ENCODE data around the gene SYCE3. TPM values are rescaled to one million over a fixed set of nuclear protein-coding genes. Genes with fewer than 3 reads are reported as not detected.

The SYCE3 gene
- polyA plus RNA-seq, 4 donors, result 0.57 TPM; not detected in 3

DNA sequence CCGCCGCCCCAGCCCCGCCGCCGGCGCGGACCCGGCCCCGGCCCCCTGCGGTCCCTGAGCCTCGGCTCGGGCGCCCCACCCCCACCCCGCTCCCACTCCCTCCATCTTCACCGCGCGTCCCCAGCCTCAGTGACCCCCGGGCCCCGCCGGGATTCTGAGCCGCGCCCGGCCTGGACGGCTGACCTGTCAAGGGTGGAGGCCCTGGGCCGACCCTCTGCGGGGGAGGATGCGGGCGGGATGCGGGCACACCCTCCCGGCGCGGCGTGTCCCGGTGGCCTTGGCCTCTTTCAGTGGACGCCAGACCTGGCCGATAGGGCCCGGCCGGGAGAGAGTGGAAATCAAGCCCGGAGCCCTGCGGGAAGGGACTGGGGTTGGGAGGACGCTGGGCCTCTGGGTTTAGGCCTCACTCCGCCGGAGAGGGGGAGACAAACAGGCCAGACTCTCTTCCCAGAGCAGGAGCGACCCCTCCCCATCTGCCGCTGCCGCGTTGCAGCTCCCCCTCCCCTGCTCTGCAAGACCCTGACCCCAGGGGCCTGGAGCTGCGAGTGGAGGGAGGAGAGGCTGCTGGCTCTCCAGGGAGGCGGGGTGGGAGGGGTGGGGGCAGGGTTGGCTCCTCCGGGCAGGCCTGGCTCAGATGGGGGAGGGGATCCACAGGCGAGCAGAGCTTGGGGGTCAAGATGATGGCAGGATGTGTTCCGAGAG is 38.4 kb upstream of the SYCE3 start:
- DNase-seq (ENCODE audit: low read depth in 4 of 4, low spot score in 3 of 4), result no peak

DNA sequence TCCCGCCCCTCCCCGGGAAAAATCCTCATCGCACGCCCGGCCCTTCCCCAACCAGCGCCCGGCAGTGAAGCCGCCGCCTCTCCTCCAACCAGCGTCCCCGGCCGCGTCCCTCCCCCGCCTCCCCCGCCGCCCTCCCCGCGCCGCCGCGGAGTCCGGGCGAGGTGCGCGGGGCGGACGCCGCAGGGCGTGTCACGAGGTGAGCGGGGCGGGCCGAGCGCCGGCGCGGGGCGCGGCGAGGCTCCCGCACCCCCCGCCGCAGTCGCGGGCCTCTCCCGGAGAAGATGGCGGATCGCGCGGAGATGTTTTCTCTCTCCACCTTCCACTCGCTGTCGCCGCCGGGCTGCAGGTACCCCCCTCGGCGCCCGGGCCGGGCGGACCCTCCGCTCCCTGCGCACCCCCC is 37.8 kb upstream of the SYCE3 start, which contains the start of gene MAPK8IP2:
MAPK8IP2 (plus strand) TSS at position 256 of the 400 bp plus-strand sequence; CDS start at position 282, 26 bp downstream.
- no peak for DNase-seq (ENCODE audit: low read depth in 4 of 4, low spot score in 3 of 4)

DNA sequence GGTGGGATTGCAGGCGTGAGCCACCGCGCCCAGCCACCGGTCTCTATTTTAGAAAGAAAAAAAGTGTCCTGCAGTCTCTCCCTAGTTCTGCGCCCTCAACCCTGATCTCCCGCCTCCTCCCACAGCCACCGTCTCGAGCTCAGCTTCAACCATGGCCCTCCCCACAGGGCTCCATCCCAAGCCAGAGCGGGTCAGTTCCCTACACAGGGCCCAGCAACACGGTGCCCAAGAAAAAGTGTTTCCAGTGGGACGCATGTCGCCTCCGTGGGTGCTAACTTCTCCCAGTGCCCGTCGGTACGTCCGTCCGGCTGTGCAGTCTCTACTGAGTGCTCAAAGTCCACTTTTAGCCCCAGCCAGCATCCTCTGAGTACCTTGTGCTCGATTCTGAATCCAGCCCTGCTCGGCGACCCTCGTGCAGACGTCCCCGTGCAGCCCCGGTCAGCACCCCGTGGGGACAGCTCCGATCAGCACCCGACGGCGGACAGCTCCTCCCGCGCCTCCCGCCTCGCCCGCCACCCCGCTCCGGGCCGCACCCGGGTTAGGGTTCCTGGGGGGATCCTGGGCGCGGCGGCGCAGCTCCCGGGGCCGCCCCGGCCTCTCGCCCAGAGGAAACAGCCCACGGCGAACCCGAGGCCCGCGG is 37.2 kb upstream of the SYCE3 start:
- peak in 1 of 4 donors; percentile 36 for DNase-seq (ENCODE audit: low read depth in 4 of 4, low spot score in 3 of 4)

DNA sequence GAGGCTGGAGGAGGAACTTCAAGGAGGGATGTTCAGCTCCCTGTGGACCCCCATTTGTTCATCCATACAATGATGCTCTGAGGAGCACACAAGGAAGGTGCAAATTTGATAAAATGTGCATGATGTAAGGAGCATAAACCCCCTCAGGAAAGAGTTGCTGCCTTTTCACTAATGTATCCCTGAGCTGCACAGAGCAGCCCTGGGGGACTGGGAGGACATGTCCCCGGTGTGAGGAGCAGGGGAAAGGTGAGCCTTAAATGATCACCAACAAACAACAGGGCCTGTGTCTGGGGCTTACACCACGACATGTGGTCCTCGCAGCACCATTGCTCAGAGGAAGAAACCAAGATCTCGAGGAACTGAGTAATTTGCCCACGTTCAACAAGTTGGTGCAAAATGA is 34.4 kb upstream of the SYCE3 start:
- no peak for DNase-seq (ENCODE audit: low read depth in 4 of 4, low spot score in 3 of 4)

DNA sequence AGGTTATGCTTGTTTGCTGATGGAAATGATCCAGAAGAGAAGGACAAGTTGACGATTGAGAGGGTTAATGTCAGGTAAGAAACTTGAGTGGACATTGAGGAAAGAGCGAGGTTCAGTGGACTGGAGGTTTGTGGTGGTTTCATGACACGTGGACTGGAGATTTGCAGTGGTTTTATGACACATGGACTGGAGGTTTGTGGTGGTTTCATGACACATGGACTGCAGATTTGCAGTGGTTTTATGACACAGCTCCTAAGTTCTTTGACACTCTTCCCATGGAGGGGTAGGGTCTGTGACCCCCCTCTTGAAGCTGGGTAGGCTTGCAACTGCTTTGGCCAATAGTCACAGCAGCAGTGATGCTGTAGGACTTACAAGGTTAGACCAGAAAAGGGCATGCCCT is 32.5 kb upstream of the SYCE3 start:
- DNase-seq (ENCODE audit: low read depth in 4 of 4, low spot score in 3 of 4), result no peak

DNA sequence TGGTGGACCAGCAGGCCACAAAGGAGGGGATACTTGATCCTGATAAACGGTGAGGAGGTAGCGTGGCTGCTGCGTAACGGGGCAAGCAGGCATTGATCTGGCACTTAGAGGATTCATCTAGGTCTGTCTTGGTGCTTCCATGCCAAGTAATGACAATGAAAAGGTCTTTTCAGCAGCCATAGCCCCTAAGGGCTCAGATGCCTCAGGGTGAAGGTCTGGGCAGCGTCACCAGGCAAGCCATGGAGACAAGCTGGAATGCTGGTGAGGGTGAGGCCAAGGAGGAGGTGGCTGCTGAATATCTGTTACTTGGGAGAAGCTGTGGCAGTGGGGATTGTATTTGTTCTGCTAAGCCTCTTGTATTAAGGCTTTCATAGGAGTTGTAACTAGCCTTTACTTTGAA is 24.7 kb upstream of the SYCE3 start:
- DNase-seq (ENCODE audit: low read depth in 4 of 4, low spot score in 3 of 4), result no peak

DNA sequence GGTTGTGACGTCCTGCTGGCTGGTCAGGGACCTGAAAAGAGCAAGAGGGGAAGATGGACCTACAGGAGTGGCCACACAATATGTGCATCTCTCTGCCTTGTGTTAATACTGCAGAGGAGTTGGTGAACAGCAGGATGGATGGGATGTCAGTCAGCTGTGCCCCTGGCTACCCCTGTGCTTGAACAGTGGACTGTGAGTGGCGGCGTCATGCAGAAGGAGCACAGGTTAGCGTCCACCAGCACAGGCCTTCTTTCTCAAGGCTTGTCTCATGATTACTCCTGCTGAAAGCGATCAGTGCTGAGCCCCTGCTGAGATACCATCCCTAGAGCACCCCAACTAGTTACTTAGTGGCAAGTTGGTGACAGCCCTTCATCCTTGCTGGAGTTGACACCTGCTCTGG is 23.7 kb upstream of the SYCE3 start:
- no peak for DNase-seq (ENCODE audit: low read depth in 4 of 4, low spot score in 3 of 4)

DNA sequence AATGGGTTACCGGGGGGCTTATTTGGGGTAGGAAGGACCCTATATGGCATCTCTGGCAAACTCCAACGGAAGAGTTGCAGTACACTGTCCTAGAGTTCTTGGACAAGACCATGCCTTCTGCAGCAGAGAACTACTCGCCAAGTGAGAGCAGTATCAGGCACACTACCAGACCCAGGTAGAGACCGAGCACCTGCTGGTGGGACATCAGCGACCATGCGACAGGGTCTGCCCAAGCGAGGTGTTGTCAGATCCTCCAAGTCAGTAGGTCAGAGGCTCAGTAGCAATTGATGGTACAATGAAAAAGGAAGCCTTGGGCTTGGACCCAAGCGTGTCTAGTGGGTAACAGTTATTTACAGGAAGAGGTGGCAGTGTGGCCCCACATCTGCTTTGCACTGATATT is 23.1 kb upstream of the SYCE3 start:
- no peak for DNase-seq (ENCODE audit: low read depth in 4 of 4, low spot score in 3 of 4)

DNA sequence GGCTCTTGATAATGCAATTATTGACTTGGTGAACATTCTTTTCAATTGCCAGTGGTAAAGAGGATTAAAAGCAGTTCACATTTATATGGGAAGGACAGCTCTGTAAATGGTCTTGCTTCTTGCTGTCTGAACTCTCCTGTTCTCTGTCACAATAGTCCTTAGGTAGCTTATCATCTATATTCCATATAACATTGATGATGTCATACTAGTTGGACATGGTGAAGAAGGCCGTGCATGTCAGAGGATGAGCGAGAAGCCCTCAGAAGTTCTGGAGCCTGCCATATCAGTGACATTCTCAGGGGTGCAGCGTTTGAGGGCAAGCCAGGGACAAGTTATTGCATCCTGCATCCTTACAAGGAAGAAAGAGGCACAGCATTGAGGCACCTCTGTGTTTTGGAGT is 22.5 kb upstream of the SYCE3 start:
- DNase-seq (ENCODE audit: low read depth in 4 of 4, low spot score in 3 of 4), result no peak

DNA sequence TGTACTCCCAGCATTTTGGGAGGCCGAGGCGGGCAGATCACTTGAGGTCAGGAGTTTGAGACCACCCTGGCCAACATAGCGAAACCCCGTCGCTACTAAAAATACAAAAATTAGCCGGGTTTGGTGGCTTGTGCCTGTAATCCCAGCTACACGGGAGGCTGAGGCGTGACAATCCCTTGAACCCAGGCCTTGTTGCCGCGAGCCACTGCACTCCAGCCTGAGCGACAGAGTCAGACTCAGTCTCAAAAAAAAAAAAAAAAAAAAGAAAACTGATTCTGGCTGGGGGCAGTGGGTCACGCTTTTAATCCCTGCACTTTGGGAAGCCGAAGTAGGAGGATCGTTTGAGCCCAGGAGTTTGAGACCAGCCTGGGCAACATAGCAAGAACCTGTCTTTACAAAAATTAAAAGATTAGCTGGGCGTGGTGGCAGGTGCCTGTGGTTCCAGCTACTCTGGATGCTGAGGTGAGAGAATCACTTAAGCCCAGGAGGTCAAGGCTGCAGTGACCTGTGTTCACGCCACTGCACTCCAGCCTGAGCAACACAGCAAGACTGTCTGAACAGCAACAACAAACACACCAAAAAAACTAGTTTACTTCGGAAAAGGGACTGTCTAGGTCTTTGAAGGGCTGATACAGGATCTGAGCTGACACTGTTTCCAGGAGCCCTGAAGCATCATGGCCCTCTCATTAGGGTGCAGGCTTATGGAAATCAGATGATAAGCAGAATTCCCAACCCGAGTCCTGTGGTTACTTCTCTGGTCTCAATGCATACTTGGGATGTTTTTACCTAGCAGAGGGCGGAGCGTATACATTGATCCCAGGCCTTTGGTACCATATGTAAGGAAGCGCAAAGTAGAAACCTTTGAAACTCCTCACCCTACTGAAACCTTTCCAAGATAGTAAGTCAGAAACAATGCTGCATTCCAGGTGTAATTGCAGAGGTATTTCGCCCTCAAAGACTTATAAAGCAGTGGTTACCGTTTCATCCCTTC is 21.7 kb upstream of the SYCE3 start:
- no peak for DNase-seq (ENCODE audit: low read depth in 4 of 4, low spot score in 3 of 4)

DNA sequence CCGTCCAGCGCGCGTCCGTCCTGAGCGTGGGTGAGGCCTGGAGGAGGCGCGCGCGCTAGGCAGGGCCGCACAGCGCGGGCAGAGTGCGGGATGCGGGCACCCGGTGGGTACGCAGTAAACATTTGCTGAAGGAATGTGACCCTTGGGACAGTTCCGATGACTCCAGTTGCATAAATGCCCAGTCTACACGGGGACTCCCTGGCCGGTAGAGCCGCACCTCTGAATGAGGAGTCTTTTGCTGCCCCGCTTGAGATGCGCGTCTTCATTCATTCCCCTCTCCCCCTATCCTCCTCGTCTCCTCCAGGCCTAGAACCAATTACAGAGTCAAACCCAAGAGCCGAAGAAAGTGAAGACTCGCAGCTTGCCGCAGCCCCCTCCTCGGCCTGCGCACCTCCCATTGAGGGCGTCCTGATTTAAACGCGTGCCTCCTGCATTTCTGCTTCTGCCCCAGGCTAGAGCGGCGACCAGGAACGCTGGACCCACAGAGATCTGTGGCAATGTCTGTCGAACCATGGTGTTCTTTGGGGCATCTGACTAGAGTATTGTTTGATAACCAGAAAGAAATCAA is 20.7 kb upstream of the SYCE3 start:
- DNase-seq (ENCODE audit: low read depth in 4 of 4, low spot score in 3 of 4), result no peak

DNA sequence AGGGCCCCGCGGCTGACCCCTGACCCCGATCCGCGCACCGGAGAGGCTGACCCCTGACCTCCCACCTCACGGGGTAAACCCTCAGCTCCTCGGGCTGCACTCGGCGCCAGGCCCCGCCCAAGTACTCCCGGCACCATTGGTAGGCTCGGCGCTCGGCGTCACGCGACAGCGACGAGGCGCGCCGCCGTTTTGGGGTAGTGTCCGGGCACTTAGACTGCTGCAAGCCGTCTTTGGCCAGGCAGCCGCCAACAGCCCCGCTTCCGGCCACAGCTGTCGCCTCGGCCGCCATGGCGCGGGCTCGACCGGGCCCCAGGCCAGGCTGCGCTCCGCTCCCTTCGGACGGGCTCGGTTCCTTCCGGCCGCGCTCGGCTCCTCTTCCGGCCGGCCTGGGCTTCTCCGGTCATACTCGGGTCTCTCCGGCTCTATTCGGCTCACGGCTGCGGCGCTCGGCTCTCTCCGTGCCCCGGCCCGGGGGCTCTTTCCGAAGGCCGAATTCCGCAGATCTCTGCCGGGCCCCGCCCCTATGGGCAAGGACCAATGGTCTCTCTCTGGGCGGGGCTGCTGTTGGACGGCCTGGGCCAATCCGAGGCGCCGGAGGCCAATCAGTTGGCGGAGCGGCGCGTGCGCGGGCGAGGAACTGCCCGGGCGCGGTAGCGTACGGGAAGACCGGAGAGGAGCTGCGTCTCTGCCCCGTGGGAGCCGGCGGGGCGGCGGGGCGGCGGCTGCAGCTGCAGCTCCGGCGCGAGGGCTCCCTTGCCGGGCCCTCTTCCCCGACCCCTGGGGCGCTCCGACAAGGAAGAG is 20.0 kb upstream of the SYCE3 start, which contains the start of gene CHKB:
CHKB (minus strand) TSS at position 357 of the 801 bp plus-strand sequence; CDS start at position 289, 68 bp downstream.
- peak; percentile 94 to 96 (median 94) for DNase-seq (ENCODE audit: low read depth in 4 of 4, low spot score in 3 of 4)

DNA sequence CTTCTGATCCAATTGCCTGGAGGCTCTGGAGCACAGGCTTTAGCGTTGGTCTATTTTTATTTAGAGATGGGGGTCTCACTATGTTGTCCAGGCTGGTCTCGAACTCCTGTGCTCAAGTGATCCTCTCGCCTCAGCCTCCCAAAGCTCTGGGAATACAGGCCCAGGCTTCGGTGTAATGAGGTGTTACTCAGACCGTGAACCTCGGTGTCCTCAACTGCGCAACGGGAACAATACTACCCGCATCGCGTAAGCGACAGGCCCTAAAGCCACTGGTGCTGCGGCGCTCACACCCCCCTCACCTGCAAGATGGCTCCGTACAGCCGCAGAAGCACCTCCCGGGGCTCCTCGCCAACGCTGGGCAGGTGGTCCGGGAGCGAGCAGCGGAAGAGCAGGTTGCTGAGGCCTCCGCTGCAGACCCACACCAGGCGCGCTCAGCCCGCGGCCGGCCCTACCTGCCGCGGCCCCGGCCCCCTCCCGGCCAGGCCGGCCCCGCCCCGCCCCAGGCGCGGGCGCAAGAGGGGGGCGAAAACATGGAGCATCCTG is 19.3 kb upstream of the SYCE3 start:
- DNase-seq (ENCODE audit: low read depth in 4 of 4, low spot score in 3 of 4), result no peak

DNA sequence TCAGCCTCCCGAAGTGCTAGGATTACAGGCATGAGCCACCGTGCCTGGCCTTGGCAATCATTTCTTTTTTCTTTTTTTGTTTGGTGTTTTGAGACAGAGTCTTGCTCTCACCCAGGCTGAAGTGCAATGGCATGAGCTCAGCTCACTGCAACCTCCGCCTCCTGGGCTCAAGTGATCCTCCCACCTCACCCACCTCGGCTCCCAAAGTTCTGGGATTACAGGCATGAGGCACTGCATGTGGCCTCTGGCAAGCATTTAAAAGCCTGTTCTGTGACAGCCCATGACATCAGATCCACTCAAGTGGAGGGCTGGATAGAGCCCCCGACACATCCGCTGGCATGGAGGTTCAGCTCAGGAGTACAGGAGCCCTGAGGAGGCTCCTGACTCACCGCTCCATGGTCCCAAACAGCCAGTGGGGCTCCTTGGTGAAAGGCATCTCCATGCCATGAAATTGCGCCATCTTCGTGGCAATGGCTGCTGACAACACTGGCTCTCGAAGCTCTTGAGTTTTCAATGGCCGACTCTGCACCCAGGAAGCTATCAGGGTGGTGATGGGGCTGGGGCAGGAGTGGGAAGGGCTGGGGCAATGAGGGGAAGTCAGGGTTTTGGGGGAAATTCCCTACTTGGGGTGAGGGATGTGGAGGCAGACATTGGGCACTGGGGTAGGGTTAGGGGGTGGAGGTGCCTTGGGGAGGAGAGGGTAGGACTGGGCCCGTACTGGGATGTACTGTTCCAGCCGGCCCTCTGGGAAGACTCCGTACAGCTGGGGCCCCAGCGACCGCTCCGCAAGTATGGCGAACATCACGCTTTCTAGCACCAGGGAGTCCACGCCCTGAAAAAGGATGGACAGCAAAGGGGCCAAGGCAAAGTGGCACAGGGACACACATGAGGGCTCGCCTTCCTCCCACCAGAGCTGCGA is 18.6 kb upstream of the SYCE3 start:
- DNase-seq (ENCODE audit: low read depth in 4 of 4, low spot score in 3 of 4), result no peak

DNA sequence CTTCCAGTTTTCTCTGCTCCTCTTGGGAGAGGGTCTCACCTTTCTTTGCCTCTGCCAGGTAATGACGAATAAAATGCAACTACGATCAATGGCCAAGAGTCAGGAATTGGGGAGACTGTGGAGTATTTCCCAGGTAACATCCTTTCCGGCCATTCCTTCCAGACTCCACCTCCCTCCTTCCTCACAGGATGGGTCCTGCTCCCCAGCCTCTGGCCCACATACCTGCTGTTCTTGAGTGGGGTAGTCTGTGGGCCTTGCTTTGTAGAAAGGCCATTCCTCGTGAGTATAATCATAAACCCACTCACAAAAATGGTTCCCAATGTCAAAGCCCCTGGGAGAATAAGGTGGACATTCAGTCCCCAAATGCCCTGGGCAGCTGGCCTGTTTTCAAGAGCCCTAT is 17.0 kb upstream of the SYCE3 start:
- DNase-seq (ENCODE audit: low read depth in 4 of 4, low spot score in 3 of 4), result no peak

DNA sequence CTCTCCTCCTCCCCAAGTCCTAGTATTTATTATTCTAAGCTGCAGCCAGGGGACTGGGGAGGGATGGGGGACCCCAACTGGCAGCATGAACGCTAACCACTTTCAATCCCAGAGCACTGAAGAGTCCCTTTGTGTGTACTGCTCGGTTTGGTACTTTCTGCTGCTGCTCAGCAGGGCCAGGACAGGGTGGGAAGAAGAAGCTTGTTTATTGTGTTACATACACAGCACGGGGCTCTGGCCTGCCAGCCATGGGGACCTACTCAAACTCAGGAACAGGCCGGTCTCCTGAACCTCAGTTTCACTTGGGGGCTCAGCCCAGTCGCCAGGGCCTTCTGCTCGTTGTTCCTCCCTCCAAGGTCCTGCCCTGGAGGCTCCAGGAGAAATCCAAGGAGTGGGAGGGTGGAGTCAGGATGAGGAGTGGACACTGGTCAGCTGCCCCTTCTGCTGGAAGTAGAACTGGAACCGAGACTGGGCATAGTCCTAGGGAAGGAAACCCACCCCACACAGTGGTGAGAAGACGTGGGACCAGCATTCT is 16.1 kb upstream of the SYCE3 start:
- DNase-seq (ENCODE audit: low read depth in 4 of 4, low spot score in 3 of 4), result no peak

DNA sequence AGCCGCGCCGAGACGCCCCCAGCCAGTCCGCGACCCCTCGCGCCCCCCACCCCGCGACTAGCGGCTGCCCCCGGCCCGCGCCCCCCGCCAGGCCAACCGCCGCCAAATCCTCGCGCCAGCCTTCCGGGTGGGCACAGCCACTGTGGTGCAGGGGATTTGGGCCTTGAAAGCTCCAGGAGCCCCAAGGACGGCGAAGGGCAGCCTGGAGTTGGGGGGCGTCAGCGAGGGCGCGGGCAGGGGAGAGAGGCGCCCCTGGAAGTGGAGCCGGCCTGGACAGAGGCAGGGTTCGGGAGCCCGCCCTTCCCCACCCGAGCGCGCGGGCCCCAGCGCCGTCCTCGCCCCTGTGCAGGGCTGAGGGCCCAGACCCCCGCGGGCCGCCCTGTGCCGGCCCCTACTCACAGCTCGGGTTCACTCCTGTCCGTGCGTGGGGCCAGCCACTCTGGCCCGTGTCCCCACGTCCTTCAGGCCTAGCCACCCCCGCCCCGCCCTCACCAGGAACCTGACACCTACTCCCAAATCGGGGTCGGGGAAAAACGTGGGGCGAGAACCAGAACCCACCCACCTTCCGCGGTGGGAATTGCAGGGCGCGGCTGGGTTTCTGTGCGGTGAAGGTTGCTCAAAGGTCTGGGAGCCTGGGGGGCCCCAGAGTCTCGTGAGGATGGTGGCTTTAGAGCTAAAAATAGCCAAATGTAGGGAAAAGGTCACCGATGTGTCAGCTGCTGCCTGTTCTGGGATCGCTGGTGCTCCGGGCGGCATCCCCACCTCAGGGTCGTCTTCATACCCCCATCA is 15.5 kb upstream of the SYCE3 start, which contains the start of gene CPT1B:
CPT1B (minus strand) TSS at position 441 of the 789 bp plus-strand sequence. CDS start 512 bp downstream, outside the sequence.
- DNase-seq (ENCODE audit: low read depth in 4 of 4, low spot score in 3 of 4), result no peak

DNA sequence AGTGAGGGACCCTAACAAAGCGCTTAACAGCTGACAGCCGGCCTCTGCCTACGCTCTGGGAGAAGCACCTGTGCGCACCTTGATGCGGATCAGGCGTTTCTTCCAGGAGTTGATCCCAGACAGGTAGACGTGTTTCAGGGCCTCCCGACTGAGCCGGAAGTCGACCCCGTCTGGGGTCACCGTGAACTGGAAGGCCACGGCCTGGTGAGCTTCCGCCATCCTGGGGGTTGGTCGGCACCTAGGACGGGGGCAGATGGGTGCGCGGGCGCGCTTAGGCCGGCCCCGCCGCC is 14.9 kb upstream of the SYCE3 start:
- no peak for DNase-seq (ENCODE audit: low read depth in 4 of 4, low spot score in 3 of 4)

Data from right renal pelvis (tissue), 4 donors.